NCI-H2107 (cell line): ENCODE measurements around the gene ZNF625.

Experiments used
- DNase-seq: peaks from one replicate; lab custom pipeline; 2025; lab: John Stamatoyannopoulos, UW

Gene ZNF625

DNA sequence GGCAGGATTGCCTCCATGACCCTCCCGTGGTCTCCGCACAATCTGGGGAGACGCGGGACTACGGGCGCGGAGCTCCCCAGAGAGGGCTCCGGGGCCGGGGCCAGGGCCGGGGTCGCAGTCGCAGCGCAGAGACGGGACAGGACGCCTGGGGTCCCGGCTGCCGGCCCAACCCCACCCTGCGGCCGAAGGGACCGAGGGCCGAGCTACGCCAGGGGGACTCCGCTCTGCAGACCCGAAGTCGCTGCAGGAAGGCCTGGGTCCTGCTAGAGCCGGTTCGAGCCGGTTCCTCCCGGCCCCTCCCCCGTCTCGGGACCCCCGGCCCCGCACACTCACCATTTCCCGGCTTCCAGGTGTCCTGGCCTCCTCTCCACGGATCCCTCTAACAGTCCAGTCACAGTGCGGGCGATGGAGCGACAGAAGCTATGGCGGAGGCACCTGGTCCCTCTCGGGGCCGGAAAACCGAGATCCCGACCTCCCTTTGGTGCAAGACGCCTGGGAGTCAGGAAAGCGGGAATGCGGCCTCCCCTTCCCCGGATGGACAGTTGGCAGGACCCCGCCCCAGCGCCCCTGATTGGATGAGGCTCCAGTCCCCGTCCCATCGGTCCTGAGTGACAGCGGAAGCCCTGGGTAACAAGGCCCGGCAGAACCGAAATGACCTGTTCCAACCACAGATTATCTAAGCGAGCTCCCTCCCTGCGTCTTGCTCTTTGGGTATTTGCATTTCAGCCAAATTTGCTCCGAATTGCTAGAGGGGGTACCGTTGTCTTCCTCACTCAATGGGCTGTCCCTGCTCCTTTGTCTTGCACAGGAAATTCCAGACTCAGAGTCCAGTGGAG lies at the start of gene ZNF625:
TSS of gene ZNF625 (minus strand) at position 512 of the 836 bp plus-strand sequence. CDS start at position 336, 176 bp downstream.
- peak; percentile 80 for DNase-seq

GRCh38 chr19:12205296-12205695 lies 48.8 kb upstream of the ZNF625 start:
- no peak for DNase-seq

DNA sequence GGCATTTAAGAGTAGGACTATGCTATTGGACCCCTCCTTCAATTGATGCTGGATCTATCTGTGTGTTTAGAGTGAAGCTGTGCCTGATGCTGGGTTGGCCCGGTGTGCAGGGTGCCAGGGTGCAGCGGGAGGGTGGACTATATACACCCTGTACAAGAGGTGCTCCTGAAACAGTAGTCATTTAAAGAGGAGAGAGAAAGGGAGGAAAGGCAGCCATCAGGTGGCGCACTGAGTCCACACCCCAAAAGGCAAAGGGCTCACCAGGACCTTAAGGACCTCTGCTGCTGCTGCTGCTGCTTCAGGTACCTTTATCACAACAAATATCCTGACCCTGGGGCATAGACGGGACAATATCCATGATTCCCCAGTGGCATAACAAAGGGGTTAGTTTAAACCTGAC lies 45.7 kb upstream of the ZNF625 start:
- no peak for DNase-seq

- no peak for DNase-seq
Measured at GRCh38 chr19:12199757-12200419, 43.4 kb upstream of the ZNF625 start.

- no peak for DNase-seq
Measured at GRCh38 chr19:12198136-12198535, 41.6 kb upstream of the ZNF625 start.

DNA sequence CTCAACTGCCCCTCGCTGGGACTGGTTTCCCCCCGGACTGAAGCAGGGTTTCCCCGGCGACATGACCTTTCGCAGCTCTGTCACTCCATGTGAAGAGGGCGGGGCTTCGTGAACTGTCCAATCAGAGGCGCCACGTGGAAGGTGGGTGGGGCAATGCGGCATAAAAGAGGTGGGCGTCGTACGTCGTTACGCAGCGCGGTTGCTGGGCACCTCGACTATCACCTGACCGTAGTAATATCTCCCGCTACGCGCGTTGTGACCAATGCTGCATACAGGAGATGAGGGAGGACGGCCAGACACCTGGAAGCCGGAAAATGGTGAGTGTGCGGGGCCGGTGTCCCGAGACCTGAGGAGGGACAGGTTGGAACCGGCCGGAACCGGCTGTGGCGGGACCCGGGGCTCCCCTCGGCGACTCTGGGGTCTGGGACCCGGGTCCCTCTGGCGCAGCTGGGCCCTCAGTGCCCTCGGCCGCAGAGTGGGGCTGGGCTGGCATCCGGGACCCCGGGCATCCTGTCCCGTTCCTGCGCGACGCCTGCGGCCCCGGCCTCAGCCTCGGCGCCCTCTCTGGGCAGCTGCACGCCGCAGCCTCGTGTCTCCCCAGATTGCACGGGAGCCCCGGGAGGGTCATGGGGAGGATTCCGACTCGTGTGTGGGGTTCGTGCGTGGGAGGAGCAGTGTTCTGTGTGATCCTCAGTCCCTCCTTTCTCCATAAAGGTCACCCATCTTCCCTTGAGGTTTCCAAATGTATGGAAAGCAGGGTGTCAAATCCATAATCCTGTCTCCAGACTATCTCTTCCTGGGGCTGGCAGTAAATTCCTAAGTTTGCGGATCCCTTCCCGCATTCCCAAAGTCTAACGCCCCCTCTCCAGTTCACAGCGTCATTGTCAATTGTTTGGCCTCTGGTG lies 38.5 kb upstream of the ZNF625 start:
- DNase-seq: no peak

DNA sequence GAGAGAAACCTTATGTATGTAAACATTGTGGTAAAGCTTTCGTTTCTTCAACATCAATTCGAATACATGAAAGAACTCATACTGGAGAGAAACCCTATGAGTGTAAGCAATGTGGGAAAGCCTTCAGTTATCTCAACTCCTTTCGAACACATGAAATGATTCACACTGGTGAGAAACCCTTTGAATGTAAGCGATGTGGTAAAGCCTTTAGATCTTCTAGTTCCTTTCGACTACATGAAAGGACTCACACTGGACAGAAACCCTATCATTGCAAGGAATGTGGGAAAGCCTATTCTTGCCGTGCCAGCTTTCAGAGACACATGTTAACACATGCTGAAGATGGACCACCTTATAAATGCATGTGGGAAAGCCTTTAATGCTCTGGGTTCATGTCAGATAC lies 31.1 kb upstream of the ZNF625 start:
- DNase-seq: no peak

GRCh38 chr19:12180377-12180776 lies 23.8 kb upstream of the ZNF625 start:
- no peak for DNase-seq

- no peak for DNase-seq
Measured at GRCh38 chr19:12166626-12167025, 10.1 kb upstream of the ZNF625 start.

GRCh38 chr19:12163826-12164225 lies 7.3 kb upstream of the ZNF625 start:
- no peak for DNase-seq

DNA sequence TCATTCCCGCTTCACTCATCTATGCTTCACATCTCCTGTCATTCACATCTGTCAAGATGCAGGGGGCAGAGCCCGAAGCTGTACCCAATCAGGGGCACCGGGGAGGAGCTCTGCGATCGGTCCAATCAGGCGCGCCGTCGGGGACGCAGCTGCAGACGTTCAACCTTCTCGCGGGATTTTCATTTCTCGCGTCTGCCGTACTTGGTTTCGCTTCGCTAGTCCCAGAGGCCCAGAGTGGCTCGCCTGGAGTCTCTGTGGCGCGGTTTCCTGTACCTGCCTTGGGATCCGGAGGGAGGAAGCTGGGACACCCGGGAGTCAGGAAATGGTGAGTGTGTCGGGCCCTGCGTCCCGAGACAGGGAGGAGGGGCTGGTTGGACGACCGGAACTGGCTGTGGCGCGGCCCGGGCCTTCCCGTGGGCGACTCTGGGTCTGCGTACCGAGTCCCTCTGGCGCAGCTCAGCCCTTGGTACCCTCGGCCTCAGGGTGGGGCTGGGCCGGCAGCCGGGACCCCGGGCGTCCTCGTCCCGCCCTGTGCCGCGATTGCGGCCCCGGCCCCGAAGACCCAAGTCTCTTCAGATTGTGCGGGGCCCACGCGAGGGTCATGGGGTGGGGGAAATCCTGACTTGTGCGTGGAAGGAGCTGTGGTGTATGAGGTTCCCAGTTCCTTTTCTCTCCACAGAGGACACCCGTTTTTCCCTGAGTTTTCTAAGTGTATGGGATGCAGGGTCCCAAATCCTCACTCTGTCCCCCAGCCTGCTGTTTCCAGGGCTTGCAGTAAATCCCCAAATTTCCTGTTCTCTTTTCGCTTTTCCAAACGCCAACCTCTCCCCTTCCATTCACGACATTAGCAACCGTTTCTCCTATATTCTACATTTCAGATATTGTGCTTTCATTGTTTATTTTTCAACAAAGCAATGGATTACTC lies 6.6 kb upstream of the ZNF625 start, which contains the start of gene ZNF136:
TSS of gene ZNF136 (plus strand) at position 215 of the 925 bp plus-strand sequence. CDS start at position 323, 108 bp downstream.
- peak; percentile 94 for DNase-seq

DNA sequence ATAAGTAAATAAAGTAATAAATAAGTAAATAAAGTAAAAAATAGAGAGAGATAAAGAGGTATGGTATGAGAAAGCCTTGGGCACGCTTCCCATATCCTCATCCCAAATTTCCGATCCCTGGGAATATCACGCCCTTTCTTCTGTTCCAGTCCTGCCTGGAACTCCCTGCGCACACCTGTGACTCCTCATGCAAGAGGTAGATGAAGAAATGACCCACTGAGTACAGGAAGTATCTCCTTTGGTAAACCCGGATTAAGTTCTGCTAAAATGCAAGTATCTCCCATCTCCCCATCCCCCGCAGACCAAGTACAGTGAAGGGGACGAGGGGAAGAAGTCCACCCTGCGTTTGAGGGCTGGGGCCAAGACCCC lies 6.0 kb upstream of the ZNF625 start:
- DNase-seq: no peak

DNA sequence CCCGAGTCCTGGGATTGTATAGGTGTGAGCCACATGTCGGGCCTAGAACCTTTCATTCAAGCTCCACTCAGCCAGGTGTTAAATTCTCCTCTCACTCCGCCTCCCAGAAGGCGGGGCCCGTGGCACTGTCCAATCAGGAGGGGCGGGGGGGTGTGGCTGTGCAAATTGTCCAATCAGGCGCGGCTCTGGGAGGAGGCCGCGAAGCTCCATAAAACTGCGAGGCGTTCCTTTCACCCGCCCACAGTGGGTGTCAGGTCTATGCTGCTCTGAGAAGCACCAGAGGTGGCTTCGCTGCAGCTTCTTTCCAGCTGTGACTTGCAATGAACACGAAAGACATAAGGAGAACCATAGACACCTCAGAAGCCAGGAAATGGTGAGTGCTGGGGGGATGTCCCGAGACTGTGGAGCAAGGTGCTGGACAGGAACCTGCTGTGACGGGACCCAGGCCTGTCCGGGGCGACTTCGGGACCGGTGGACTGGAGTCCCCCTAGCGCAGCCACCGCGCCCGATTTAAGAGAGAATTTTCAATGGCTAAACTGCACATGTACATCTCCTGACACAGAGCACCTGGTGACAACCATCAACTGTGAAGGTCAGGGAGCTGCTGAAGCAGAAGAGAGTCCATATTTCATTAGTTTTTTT lies 3.4 kb upstream of the ZNF625 start:
- DNase-seq: no peak

GRCh38 chr19:12155324-12155860 lies 1.1 kb downstream of the ZNF625 start:
- no peak for DNase-seq

- DNase-seq: no peak
Measured at GRCh38 chr19:12145348-12145747, 11.2 kb downstream of the ZNF625 start.

DNA sequence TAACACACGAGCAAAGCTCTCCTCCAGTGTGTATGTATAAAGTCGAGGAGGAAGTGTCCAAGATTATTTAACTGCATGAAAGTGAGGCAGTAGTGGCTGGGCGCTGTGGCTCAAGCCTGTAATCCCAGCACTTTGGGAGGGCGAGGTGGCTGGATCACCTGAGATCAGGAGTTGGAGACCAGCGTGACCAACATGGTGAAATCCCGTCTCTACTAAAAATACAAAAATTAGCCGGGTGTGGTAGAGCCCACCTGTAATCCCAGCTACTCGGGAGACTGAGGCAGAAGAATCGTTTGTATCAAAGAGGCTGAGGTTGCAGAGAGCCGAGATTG lies 15.2 kb downstream of the ZNF625 start:
- DNase-seq: no peak

- peak; percentile 69 for DNase-seq
Measured at GRCh38 chr19:12140545-12141404, 15.8 kb downstream of the ZNF625 start.

DNA sequence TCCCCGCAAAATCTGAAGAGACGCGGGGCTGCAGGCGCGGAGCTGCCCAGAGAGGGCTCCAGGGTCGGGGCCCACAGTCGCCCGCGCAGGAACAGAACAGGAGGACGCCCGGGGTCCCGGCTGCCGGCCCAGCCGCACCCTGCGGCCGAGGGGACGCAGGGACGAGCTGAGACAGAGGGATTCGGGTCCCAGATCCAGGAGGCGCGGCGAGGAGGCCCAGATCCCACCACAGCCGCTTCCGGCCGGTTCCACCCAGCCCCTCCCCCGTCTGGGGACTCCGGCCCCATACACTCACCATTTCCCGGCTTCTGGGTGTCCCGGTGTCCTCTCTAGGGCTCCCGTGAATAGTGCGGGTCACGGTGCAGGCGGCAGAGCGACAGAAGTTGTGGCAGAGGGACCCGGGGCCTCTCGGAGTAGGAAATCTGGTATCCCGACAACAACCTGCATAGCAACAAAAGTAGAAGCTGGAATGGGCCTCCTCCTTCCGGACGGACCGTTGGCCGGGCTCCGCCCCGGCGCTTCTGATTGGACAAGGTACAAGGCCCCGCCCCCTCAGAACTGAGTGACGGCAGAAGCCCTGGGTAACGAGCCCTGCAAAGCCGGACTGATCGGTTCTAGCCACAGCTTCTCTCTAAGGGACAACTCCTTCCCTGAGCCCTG lies 16.5 kb downstream of the ZNF625 start, which contains the start of gene ZNF20:
TSS of gene ZNF20 (minus strand) at position 466 of the 660 bp plus-strand sequence. CDS start at position 298, 168 bp downstream.
- DNase-seq: peak; percentile 86

DNA sequence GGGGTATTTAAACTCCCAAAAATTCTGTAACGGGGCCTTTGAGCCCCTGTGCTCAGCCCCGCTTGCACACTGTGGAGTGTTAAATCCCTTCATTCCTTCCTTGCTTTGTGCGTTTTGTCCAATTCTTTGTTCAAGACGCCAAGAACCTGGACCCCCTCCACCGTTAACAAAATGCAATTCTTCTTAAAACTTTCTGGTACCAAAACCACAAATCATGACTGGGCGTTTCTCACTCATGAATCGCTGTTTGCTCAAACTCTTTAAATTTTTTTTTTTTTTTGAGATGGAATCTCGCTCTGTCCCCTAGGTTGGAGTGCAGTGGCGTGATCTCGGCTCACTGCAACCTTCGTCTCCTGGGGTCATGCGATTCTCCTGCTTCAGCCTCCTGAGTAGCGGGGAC lies 17.3 kb downstream of the ZNF625 start:
- no peak for DNase-seq
